ENCODE results near the gene TTC7B.

Gene TTC7B

GRCh38 chr14:90703841-90704737 lies 112.1 kb downstream of the TTC7B start:
- no peaks in the 10 kb centered on the region for H3K9me3 ChIP-seq
- DNase-seq = no peak
- no peaks in the 10 kb centered on the region for H3K36me3 ChIP-seq
- no peak for TF ChIP-seq CTCF (IDR thresholded peaks at IDR 0.05; ENCODE audit: low read depth, low read length)
- H3K4me1 ChIP-seq = peaks cover 8% of the 10 kb centered on the region
- H3K27me3 ChIP-seq = no peaks in the 10 kb centered on the region
- H3K4me3 ChIP-seq (ENCODE audit: low read depth, low read length) = no peak overlapping the region

GRCh38 chr14:90700933-90701776 lies 115.1 kb downstream of the TTC7B start:
- DNase-seq = no peak
- Histone ChIP-seq H3K9me3 (no peaks in the 10 kb centered on the region), H3K4me1 (peaks cover 34% of the 10 kb centered on the region), H3K27me3 (no peaks in the 10 kb centered on the region), H3K36me3 (no peaks in the 10 kb centered on the region), H3K4me3 (ENCODE audit: low read depth, low read length) (no peak overlapping the region)
- TF ChIP-seq CTCF (IDR thresholded peaks at IDR 0.05; ENCODE audit: low read depth, low read length) = no peak

- TF ChIP-seq CTCF (IDR thresholded peaks at IDR 0.05; ENCODE audit: low read depth, low read length) = no peak
- H3K36me3 ChIP-seq = no peaks in the 10 kb centered on the region
- no peaks in the 10 kb centered on the region for H3K27me3 ChIP-seq
- H3K4me3 ChIP-seq (ENCODE audit: low read depth, low read length) = no peak overlapping the region
- H3K9me3 ChIP-seq = no peaks in the 10 kb centered on the region
- H3K4me1 ChIP-seq = peaks cover 38% of the 10 kb centered on the region
- no peak for DNase-seq
Observed at GRCh38 chr14:90699016-90699415, 117.2 kb downstream of the TTC7B start.

- peaks cover 38% of the 10 kb centered on the region for H3K4me1 ChIP-seq
- DNase-seq = peak; percentile 90
- TF ChIP-seq CTCF (IDR thresholded peaks at IDR 0.05; ENCODE audit: low read depth, low read length) = no peak
- H3K4me3 ChIP-seq (ENCODE audit: low read depth, low read length) = no peak overlapping the region
- H3K36me3 ChIP-seq = no peaks in the 10 kb centered on the region
- no peaks in the 10 kb centered on the region for H3K9me3 ChIP-seq
- H3K27me3 ChIP-seq = no peaks in the 10 kb centered on the region
Observed at GRCh38 chr14:90698379-90698869, 117.8 kb downstream of the TTC7B start.

GRCh38 chr14:90697577-90698206 lies 118.5 kb downstream of the TTC7B start:
- H3K9me3 ChIP-seq = no peaks in the 10 kb centered on the region
- H3K27me3 ChIP-seq = no peaks in the 10 kb centered on the region
- H3K4me3 ChIP-seq (ENCODE audit: low read depth, low read length) = no peak overlapping the region
- DNase-seq = peak; percentile 86
- H3K36me3 ChIP-seq = no peaks in the 10 kb centered on the region
- peaks cover 38% of the 10 kb centered on the region for H3K4me1 ChIP-seq
- peak; percentile 99 for TF ChIP-seq CTCF (IDR thresholded peaks at IDR 0.05; ENCODE audit: low read depth, low read length)

All from BE2C (cell line).